NCI-H774 (cell line): ENCODE results near the gene ATP8B1.
A peak's percentile ranks its signal among the peaks of the same experiment; 100 is the strongest.

Experiments used
- DNase-seq: peaks from one replicate; lab custom pipeline; 2025; lab: John Stamatoyannopoulos, UW

The ATP8B1 gene

DNA sequence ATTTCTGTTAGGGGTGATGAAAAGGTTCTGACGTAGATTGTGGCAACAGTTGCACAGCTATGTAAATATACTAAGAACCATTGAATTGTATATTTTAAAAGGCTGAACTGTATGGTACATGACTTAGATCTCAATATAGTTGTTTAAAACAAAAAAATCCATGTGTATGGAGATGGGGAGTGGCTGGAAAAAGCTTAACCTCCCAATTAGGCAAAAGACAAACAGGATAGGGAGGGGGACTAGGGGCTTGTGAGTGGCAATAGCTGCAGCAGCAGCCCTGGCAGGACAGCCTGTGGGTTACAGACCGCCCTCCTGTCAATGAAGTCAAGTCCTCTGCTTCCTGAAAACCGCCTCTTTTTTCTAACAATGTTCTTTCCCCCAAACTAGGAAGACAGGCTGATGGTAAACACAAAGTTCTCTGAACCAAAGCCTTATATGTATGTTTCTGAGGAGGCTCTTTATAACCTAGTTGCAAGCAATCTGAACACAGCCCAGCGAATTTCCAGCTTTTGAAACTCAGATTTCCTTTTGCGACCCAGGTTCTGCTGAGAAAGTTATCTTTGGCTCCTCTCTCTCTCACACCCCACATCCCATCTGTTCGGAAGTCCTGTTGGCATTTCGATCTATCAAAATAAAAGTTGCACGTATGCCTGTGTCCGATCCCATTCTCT, 10.3 kb downstream of the ATP8B1 start:
- peak; percentile 51 for DNase-seq

DNA sequence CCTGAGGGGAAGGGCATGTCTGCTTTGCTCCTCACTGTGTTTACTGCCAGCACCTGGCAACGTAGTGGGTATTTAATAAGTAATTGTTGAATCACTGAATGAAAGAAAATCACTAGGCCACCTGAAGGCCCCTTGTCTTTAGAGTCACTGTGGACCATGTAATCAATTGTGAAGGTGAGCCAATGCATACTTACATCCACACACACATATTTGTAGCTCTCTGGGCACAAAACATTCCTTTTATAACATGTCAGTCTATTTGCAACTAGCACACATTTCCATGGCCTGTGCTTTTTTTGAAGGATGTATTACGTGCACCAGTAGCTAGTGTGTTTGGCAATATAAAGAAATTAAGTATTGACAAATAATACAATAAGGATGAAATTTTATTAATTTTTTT, 11.2 kb downstream of the ATP8B1 start:
- DNase-seq: no peak

DNA sequence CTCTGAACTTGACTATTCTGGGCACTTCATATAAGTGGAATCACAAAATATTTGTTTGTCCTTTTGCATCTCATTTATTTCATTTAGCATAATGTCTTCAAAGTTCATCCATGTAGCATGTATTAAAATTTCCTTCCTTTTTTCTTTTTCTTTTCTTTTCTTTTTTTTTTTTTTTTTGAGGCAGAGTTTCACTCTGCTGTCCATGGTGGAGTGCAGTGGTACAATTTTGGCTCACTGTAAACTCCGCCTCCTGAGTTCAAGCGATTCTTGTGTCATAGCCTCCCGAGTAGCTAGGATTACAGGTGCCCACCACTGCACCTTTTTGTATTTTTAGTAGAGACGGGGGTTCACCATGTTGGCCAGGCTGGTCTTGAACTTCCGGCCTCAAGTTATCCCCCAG, 11.9 kb downstream of the ATP8B1 start:
- no peak for DNase-seq

DNA sequence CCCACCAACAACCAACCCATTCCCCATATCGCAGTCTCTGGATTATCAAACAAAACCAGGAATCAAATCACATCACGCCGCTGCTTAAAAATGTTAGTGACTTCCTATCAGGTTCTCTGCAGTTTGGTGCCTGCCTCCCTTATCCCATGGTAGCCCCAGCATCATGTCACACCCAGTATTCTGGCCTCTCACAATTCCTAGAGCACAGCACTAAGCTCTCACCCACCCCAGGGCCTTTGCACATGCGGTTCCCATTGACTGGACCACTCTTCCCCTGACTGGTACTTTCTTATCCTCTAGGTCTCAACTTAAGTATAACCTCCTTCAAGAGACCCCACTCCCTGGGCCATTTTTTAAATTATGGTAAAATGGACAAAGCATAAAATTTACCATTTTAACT, 12.8 kb downstream of the ATP8B1 start:
- no peak for DNase-seq

DNA sequence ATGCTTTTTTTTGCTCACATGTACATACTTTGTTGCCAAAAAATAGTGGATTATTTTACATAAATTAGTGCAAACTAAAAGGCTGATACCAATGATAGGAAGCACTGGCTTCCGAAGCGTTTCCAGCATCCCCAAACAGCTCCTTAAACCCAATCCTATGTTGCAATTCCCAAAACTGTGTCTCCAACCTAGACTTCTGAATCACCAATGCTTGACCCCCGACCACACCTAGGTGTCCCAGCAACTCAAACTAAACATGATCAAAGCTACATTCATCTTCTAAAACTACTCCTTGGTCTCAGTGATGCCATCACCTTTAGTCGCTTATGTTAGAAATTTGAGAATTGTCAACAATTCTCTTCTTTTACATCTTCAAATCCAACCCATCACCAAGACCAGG, 13.4 kb downstream of the ATP8B1 start:
- DNase-seq: no peak

DNA sequence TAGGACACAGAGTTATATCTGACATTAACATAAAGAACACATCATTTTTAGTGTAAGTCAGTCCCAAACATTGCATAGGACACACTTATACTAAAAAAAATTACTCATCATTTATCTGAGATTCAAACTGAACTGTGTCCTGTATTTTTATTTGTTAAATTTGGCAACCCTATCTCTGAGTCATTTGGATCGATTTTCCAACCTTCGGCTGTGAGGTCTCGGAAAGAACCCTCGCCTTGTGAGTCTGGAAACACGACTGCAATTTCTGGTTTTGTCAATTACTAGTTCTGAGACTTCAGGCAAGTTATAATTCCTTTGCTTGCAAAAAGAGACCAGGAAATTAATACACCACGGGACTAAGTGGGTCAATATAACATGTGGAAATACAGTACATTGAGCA, 14.0 kb downstream of the ATP8B1 start:
- DNase-seq: no peak

DNA sequence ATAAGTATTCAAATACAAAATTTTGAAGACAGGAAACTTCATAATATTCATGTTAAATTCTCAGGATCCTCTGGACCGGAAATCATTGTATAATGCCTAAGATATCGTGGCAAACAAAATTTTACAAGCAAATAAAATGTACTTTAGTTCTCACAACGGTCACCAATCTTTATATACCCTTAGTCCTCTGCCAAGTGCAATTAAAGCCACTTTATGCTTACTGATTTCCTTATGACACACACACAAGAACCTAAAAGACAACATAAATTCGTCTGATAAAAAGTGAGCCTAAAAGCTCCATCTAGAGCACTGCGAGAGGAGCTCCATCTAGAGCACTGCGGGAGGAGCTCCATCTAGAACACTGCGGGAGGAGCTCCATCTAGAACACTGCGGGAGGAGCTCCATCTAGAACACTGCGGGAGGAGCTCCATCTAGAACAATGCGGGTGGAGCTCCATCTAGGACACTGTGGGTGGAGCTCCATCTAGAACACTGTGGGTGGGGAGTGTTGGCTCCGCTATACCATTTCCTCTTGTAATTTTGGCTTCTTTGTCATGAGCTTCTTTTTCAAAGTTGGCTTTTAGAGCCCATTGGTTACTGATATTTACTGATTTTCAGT, 15.9 kb downstream of the ATP8B1 start:
- no peak for DNase-seq

DNA sequence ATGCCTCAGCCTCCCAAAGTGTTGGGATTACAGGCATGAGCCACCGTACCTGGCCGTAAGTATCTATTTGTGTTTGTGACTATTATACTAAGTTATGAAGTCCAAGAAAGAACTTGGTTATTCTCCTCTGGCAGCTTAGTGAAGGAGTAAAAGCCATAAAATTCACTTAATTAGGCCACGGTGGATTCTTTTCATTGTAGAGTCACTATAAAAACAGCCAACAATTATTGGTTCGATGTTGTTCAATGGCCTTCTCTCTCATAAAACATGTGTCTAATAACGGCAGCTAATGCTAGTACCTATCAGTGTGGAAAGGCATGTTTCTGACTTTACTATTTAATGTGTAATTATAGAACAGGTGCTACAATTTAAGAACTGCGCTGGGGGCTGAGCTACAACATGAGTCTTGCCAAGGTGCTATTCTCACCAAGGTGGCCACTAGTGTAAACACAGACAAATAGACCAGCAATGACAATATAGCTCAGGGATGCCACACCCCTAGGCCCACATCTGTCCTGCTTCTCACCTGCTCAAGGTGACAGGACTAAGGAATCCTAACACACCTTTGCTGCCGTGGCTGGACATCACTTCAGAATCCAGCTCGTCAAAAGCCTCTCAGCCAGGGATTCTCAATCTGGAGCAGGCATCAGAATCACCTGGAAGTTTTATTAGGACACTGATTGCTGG, 17.2 kb downstream of the ATP8B1 start:
- DNase-seq: peak; percentile 49

DNA sequence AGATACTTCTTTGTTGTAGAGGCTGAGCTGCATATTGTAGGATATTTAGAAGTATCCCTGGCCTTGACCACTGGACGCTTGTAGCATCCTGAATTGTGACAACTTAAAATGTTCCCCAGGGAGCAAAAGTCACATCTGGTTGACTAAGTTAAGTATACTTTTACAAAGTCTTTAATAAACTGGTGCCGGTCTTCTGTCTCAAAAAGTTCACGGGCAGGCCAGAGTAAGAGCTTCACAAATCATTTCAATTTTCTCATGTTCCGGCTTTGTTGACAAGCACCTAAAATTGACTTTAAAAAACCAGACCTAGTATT, 18.4 kb downstream of the ATP8B1 start:
- no peak for DNase-seq

DNA sequence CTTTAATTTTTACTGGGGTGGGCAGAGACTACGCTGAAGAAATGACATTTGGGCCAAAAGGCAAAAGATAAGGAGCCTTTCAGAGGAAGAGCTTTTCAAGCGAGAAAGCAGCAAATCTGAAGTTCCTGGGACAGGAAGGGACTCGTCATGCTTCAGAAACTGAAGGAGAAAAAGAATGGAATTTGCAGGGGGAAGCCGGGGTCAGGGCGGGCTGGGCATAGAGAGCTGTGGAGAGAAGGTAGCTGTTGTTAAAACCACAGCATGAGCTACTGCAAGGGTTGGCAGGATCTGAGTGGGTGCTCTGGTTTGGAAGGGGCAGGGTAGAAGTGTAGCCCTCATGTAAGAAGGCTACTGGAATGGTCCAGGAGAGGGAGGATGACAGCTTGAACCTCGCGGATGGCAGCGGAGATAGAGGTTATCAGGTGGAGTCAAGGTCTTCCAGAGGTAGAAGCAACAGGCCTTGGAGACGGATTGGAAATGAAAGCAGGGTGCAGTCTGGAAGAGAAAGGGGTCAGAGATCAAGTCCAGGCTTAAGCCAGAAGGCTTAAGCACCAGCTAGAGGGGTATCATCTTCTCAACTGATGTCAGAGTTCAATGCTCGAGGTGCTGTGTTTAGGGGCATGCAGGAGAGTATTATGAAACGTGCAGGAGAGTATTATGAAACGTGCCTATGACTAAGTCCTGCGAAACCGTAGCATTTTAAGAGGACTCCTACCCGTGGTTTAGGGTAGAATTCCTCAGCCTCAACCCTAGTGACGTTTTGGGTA, 18.9 kb downstream of the ATP8B1 start:
- DNase-seq: no peak

DNA sequence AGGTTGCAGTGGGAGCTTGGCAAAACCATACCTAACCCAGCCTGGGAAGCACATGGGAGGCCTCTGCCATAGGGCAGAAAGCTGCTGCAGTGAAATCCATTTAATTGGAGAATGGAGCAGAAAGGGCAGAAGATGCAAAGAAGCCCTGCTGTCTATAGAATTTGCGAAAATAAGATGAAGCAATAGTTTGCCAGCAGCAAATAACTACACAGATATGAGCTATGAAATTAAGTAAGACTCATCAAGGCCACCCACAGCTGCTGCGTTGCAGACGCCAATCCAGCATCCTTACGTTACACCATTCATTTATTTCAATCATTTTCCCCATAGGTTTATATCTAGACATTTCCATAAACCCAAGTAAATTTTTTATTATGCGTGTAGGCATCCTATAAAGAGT, 21.1 kb downstream of the ATP8B1 start:
- DNase-seq: no peak

DNA sequence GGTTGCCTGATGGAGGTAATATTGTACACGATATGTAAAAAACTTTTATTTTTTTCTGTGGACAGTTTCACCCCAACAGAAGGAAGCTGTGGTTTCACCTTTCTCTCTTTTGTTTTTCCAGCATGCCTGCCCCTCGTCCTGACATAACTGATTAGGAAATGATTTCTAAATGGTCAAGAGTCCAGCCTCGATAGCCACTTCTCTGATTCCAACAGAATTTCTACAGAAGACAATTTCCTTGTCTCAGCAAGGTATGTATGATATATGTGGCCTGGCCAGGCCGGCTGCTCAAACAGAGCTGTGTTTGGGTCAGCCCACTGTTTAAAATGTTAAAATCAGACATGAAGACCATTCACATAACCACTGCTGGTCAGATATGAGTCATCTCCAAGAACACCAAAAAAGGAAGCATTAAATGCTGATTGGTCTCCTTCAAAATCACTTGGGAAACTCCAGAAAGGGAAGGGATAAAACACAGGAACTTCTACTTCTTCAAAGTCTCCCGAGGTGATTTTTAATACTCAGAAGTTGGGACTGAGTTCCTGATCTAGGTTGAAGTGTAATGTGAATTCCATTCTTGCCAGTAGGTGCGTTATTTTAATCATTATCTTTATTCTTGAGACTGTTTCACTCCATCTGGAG, 22.3 kb downstream of the ATP8B1 start:
- no peak for DNase-seq

DNA sequence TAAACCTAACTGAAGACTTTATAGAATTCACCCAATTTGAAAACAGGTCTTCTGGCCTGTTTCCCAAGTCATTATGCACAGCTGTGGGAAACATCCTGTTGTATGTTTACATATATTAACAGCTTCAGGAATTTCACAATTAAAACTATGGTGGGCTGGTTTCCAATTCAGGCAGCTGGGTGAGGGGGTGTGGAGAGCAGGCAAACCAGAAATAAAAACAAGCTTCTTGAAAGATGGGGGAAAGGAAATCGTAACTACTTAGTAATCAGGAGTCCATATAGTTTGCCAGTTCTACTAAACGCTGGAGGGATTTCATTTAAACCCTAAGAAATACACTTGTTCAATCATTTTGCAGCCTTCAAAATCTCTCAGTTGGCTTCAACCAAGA, 22.8 kb downstream of the ATP8B1 start:
- DNase-seq: no peak

DNA sequence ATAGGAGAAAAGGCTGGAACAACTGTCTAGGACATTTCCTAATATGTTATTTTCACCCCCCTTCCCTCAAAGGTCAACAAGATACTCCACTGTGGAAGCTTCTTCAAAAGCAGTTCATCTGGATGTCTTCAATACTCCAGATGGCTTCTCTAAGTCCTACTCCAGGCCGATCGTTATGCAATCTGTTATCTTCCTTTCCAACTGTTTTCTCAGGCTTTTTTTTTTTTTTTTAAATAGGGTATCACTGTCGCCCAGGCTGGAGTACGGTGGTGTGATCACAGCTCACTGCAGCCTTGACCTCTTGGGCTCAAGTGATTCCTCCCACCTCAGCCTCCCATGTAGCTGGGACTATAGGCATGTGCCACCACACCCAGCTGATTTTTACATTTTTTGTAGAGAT, 26.3 kb downstream of the ATP8B1 start:
- no peak for DNase-seq

DNA sequence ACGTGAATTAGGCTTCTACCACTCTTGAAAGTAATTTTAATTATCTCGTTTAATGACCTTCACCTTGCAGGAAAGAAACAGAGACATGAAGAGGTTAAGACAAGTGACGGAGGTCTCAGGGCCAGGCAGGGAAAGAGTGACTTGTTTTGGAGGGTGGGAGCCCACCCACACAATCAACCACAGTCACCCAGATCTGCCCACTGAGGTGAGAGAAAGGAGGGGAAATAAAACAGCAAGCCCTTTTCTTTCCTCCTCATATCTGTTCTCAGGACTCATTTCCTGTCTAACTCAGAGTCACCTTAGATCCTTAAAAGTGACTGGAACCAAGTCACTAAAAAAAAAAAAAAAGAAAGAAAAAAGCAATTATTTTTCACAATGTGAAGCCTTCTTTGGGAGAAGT, 26.8 kb downstream of the ATP8B1 start:
- no peak for DNase-seq

DNA sequence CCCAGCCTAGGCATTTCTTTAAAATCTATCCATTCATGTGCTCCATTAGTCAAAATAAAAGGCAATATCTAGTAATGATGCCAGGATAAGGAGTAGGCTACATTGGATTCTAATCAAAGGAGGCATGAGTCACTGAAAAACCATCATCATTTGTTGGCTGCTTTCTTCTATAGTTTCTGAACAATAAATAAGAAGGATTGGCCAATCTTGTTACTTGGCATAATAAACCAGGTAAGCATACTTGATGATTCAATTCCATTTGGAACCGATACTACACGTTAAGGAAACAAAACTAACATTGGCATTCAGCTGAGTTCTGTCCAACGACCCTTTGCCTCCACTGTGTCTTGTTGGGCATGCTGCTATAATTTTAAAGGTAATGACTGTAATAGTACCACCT, 27.2 kb downstream of the ATP8B1 start:
- DNase-seq: no peak

DNA sequence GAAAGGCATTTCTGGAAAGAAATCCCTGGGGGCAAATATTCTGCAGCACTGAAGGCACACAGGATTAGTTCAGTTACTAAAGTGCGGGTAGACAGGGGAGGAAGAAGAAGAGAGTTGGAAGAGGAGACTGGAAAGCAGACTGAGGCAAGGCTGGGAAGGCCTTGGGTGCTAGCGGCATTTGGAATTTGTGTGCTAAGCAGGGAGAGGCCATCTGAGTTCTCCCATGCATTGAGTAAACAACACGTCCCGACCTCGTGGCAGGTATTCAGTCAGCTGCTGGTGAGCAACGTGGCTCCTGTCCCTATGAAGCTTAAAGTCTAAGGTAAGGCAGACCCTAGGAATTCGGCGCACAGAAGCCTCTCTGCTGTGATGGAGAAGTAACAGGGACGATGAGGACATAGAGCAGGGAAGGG, 30.7 kb downstream of the ATP8B1 start:
- DNase-seq: peak; percentile 31

DNA sequence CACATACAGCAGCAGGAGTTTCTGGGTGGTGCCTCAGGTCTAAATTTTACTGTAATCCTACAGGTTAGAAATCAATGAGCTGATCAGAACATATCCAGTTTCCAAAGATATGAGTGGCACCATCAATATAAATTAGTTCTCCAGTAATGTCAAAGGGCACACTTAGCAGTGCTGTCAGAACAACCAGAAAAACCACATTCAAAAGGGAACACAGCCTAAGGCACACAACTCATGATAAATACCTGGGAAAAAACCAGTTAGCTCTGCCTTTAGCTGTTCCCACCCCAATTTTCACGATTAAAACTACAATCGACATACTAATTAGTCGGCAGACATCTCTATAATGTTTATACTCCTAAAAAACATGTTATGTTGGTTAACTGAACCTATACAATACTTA, 31.5 kb downstream of the ATP8B1 start:
- DNase-seq: no peak

DNA sequence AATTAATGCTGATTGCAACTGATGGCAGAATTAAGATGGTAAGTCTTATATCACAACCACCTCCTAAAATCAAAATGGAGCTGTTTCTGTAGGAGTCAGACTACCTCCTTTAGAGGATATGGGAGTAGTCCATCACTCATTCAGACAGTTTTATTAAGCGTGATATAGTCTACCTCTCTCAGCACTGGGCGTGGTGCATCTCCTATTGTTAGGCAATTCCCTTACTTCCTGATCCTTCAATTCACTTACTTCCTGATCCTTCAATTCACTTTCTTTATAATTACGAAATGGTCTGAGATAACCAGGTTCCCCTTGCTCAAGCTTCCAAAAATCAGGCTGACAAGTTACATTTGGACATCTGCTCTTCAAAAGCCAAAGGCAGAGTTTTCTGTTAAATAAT, 31.9 kb downstream of the ATP8B1 start:
- no peak for DNase-seq

DNA sequence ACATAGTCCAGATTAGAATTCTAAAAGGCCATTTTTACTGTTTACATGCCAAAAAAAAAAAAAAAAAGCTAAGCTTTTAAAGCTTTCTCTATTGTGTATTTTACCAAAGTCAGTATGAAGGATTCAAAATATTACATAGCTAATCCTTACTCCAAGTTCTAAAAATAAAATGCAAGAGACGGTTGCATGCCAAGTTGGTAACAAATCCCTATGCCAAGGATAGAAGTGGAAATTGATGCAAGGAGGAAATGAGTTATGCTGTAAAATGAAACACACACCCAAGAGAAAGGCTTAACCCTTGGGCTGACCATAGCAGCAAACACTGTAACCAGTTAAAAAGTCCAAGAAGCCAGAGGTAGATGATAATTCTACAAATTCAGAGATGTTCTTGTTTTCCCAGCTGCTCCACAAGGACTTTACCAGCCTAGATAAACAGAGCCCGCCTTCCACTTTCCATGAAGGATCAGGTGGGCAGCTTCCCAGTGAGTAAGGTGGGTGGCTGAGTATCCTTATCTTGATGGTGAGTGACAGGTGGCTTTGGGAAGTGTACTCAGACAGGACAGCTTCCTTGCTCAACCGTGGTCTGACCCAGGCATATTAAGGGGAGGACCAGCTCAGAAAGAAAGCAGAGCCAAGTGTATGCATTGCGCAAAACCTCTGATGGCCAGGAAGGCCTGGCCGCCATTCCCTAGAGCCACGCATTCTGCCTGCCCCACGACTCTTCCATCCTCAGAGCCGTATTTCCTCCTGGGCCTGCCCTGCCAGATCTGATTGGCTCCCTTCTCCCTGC, 34.4 kb downstream of the ATP8B1 start:
- no peak for DNase-seq

DNA sequence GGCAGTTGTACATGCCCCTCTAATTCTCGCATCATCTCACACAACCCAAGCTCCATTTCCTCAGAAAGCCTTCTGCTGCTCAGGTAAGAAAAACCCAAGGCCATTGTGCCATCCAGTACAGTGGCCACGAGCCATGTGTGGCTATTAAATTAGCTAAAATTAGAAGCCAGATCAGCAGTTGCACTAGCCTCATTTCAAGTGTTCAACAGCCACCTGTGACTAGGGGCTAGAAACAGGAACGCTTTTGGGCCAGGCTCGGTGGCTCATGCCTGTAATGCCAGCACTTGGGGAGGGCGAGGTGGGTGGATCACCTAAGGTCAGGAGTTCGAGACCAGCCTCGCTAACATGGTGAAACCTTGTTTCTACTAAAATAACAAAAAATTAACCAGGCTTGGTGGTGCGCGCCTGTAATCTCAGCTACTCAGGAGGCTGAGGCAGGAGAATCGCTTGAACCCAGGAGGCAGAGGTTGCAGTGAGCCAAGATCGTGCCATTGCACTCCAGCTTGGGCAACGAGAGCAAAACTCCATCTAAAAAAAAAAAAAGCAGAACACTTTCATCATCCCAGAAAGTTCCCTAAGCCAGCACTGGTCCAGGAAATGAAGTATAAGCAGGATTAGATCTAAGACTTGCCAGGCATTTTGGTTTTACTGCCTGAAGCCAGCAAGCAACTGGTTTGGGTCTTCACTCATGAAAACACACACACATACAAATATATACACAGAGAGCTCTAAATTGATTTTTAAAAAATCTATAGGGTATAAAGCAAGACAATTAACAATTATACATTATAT, 35.7 kb downstream of the ATP8B1 start:
- no peak for DNase-seq
